ENCODE measurements around the gene ABHD16B.
A peak's percentile ranks its signal among the peaks of the same experiment; 100 is the strongest.
"Not testable (repeated sequence)": the region's sequence is repeated elsewhere in the genome, so short reads cannot be mapped to it uniquely, and the experiment has no call there.

Gene ABHD16B

GRCh38 chr20:63877755-63878470 is 16.6 kb downstream of the ABHD16B start:
- no peak for DNase-seq

- no peak for DNase-seq
These were observed 17.8 kb downstream of the ABHD16B start for GRCh38 chr20:63878899-63879663.

DNA sequence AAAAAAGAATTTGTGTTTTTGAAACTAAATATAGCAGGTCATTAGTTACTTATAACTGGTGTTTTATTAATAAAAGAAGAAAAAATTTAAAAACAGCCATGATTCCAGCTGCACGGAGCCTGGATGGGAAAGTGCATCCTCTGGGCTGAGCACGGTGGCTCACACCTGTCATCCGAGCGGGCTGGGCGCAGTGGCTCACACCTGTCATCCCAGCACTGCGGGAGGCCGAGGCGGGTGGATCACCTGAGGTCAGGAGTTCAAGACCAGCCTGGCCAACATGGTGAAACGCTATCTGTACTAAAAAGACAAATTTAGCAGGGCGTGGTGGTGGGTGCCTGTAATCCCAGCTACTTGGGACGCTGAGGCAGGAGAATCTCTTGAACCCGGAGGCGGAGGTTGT is 19.6 kb downstream of the ABHD16B start:
- not testable (repeated sequence) for DNase-seq

GRCh38 chr20:63881451-63882226 is 20.3 kb downstream of the ABHD16B start:
- no peak for DNase-seq

DNA sequence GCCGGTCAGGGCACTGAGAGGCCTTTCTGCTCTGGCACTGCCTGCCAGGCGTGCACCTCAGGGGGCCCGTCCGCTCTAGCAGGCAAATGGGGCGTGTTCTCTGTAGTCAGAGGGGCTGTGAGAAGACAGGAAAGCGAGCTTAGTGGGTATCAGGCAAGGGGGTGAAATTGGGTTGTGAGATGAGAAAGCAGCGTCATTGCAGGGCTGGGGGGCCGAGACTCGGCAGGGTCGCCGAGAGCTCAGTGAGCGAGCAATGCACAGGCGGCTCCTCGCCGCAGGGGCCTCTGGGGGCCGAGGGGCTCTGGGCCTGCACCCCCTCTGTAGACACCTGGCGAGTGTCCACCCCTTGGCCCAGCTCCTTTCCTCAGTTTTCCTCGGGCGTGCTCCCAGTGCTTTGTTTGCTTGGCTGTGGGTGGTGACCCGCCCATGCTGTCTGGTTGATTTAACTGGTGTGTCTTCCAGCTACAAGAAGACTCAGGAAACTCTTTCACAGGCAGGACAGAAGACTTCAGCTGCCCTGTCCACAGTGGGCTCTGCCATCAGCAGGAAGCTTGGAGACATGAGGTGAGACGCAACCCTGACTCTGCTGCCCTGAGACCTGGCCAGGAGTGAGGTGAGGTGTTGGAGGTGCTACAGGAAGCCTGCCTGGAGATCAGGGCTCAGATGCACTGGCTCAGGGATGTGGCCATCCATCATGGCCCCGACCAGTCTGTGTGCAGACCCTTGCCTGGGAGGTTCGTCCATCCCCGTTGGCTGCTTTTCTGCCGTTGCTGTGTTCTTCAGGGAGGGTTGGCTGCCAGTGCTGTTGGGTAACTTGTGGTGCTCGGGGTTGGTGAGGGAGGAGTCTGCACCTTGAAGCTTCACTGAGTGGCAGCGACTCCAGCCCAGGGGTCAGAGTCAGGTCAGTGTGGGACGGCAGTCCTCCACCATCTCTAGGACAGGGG is 21.2 kb downstream of the ABHD16B start:
- peak in 1 of 58 donors; percentile 49 for DNase-seq

DNA sequence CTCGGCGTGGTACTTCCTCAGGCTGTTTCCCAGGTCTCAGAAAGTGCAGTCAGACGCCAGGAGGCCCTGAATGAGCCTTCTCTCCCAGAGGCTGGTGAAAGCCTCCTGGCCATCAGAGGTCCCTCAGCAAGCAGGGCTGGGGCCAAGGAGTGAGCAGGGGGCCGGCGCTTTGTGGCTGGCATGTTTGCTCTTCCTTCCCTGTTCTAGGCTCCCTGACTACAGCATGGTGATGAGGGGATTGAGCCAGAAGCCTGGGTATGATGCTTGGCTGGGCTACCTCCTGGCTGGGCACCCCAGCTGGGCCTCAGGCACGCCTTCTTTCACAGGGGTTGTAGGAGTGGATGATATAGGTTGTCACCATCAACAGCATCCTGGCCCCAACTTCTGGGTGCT is 21.9 kb downstream of the ABHD16B start:
- peak in 1 of 58 donors; percentile 49 for DNase-seq

DNA sequence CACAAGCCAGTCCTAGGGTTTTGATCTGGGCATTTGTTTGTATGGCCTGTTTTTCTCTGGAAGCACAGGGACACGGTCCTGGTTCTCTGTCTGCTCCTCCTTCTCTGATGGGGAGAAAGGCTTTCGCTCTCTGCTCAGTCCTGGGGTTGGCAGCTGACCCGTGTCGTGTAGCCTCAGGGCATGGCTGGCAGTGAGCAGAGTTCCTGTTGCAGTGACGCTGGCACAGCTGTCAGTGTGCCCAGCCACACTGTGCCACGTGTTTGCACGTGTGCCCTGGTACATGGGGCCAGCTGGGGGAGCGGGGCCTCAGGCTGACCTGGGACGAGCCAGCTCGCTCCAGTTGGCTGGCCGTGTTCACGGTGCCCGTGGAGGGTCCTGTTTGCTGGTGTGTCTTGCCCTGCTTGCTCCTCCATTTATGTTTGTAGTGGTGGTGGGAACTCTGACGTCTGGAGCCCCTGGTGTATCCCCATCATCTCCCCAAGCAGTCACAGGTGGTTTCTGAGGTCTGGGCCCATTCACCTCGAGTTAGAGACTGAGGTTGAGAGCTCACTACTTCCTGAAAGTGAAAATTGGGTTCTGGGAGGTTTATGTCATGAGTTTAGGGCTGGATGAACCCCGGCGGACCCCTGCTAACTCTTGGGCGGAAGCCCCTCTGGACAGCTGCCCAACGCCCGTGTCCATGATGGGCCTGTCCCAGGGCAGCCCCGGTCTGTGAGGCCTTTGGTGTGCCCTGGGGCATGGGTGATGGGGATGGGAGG is 23.4 kb downstream of the ABHD16B start:
- peak in 20 of 58 donors; percentile 2 to 57 (median 22) for DNase-seq

GRCh38 chr20:63885264-63886053 is 24.2 kb downstream of the ABHD16B start:
- DNase-seq = no peak

- no peak for DNase-seq
These were observed 24.7 kb downstream of the ABHD16B start for GRCh38 chr20:63886054-63886419.

DNA sequence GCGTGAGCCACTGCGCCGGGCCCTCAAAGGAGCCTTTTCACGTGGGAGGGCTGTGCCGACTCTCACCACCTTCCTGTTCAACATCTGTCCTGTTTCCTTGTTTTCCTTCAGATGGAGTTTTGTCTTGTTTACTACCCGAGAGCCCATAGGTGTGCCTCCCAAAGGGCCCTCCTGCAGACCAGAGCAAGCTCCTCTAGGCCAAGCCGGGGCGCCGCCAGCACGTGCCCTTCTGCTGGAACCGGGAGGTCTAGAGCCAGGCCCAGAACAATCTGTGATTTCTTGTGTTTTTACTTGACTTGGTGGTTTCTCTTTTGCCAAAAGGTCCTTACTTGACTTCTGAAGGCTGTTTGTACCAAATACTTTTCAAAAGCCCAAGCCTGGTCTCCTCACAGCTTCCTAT is 25.6 kb downstream of the ABHD16B start:
- no peak for DNase-seq

DNA sequence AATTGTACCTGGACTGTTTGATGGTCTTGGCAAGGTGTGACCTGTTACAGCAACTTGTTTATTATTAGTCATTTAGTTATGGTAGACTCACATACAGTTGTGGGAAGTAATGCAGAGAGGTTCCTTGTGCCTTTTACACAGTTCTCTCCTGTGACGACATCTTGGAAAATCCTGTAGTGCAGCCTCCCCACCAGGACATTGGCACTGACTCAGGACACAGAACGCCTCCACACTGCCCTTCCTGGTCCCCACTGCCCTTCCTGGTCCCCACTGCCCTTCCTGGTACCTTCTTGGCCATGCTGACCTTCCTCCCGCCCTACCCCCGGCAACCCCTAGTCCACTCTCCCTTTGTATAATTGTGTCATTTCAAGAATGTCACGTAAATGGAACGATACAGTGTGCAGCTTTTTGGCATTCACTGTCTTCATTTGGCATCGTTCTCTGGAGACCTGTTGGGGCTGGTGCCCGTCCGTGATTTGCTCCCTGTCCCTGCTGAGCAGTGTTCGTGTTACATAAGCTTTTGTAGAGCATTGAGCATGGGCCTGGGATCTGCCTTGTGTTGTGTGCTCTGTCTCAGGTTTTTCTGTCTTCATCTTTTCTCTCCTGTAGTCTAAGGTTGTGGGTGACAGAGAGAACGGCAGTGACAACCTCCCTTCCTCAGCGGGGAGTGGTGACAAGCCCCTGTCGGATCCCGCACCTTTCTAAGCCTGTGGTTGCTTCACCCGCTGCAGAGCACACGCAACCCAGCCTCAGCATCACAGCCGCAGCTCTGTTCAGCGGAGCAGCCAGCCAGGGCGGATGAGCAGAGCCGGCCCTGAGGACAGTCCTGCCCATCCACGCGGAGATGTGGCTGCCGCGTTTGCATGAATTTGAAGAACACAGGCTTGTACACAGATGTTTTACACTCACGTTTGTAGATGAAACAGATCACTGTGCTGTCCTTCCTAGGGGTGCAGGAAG is 28.2 kb downstream of the ABHD16B start:
- DNase-seq = no peak

DNA sequence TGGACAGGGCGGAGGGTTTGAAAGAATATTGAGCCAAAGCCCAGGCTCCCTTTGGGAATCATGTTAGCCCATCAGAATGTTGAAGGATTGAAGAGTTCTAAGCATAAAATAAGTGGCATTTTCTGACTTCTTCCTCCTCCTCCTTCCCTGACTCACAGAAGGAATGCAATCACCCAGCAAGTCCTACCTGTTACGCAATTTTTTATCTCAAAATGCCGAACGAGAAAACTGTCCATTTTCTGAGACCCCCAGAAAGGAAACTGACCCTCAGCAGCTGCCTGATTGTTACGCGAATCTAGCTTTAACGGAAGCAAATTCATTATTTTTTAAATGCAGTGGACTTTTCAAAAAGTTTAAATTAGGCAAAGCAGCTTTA is 28.9 kb downstream of the ABHD16B start:
- DNase-seq = no peak

- DNase-seq = no peak
These were observed 29.3 kb downstream of the ABHD16B start for GRCh38 chr20:63890616-63891015.

GRCh38 chr20:63891061-63892002 is 30.0 kb downstream of the ABHD16B start:
- no peak for DNase-seq

DNA sequence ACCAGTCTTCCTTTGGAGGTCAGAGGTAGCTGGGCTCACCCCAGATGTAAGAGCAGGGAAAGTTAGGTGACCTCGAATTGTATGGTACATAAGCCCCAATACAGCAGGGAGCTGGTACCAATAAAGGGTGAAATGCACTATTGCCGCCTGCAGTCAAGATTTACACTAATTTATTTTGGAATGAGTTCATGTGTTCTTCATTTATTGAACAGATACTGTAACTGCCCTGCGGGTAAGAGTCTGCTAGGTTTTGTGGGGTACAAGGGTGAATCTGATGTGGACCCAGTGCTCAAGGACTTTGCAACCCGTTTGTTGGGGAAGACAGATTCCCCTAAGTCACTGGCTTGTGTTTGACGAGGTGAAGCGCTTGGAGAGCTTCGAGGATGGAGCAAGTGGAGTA is 31.1 kb downstream of the ABHD16B start:
- no peak for DNase-seq

GRCh38 chr20:63893999-63894357 is 32.7 kb downstream of the ABHD16B start:
- no peak for DNase-seq
